Astrocyte of the cerebellum (primary cell): ENCODE data around the gene SPATA13.

Experiments
- DNase-seq: peaks from one replicate; pipeline ENCODE4 v3.0.0-alpha.2; 2011; ENCODE audit warnings: low read depth
- H3K4me3 ChIP-seq: 2 replicates; pipeline ENCODE4 v1.5.1; 2011; ENCODE audit warnings: mild to moderate bottlenecking, low read depth, low read length, moderate library complexity
- CTCF ChIP-seq: IDR thresholded peaks from 2 replicates; pipeline ENCODE4 v1.5.1; 2012; ENCODE audit warnings: low read length, low read depth, moderate library complexity, mild to moderate bottlenecking; ENCODE audit errors: missing control alignments
- in situ Hi-C: cut with HindIII; loops from 2 replicates; pipeline ENCODE4 v1.10.0; 2017; ENCODE audit warnings: low sequenced_read_pairs

SPATA13 gene

DNA sequence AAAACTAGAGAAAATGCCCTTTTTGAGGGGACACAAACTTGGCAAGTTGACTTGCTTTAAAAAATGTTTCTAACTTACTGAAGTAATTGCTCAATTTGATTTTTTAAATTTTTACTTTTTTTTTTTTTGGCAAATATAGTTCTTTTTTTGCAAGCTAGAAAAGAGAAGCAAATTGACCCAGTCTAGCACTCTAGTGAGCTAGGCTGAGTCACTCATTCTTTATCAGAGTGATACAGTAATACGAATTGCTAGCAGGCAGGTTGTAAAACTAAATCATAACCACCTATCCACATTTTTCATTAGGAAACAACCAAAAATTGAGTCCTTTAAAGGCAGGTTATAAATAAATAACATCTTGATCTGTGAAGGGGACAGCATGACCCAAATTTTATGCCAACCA is 97.0 kb downstream of the SPATA13 start:
- no peak overlapping the region for H3K4me3 ChIP-seq
- no peak for DNase-seq
- in situ Hi-C loops: no loop called here
- TF ChIP-seq CTCF: no peak

DNA sequence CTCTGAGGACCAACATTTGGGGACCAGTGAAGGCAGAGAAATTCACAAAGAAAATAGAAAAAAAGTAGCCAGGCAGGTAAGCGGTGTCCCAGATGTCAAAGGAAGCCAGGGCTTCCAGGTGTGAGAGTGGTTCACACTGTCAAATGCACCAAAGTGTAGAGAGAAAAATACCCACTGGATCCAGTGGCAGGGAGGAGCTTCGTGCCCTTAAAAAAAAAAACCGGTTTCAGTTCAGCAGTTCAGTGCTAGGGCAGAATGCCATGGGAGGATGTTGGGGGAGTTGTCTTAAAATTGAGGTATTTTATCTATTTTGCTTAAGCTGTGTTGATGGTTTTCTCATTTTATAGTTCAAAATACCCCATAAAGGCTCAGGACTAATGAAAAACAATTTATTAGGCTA is 101.0 kb downstream of the SPATA13 start:
- in situ Hi-C loops: no loop called here
- no peak for DNase-seq
- H3K4me3 ChIP-seq: no peak overlapping the region
- TF ChIP-seq CTCF: no peak

GRCh38 chr13:24263632-24264031 is 103.1 kb downstream of the SPATA13 start:
- no peak for DNase-seq

GRCh38 chr13:24264976-24265375 is 104.5 kb downstream of the SPATA13 start:
- H3K4me3 ChIP-seq: no peak overlapping the region
- in situ Hi-C loops: no loop called here
- no peak for TF ChIP-seq CTCF
- no peak for DNase-seq

More at GRCh38 chr13:24263632-24264031, 103.1 kb downstream of the SPATA13 start:
- in situ Hi-C loops: no loop called here
- no peak for TF ChIP-seq CTCF
- no peak overlapping the region for H3K4me3 ChIP-seq

GRCh38 chr13:24265453-24265852 is 104.9 kb downstream of the SPATA13 start:
- no peak for TF ChIP-seq CTCF
- DNase-seq: no peak
- H3K4me3 ChIP-seq: no peak overlapping the region
- in situ Hi-C loops: no loop called here

GRCh38 chr13:24267274-24267673 is 106.8 kb downstream of the SPATA13 start:
- TF ChIP-seq CTCF: no peak
- no peak overlapping the region for H3K4me3 ChIP-seq
- DNase-seq: no peak
- in situ Hi-C loops: no loop called here

- in situ Hi-C loops: no loop called here
- H3K4me3 ChIP-seq: no peak overlapping the region
- no peak for TF ChIP-seq CTCF
Observed at GRCh38 chr13:24267801-24268200, 107.3 kb downstream of the SPATA13 start.

More at GRCh38 chr13:24267801-24268200, 107.3 kb downstream of the SPATA13 start:
- DNase-seq: no peak
